ENCODE measurements around the gene GARIN5B. TPM values are rescaled to one million over a fixed set of nuclear protein-coding genes. Genes with fewer than 3 reads are reported as not detected.

Gene GARIN5B
- total RNA-seq, 1 donor from 2014 or later, result not detected

DNA sequence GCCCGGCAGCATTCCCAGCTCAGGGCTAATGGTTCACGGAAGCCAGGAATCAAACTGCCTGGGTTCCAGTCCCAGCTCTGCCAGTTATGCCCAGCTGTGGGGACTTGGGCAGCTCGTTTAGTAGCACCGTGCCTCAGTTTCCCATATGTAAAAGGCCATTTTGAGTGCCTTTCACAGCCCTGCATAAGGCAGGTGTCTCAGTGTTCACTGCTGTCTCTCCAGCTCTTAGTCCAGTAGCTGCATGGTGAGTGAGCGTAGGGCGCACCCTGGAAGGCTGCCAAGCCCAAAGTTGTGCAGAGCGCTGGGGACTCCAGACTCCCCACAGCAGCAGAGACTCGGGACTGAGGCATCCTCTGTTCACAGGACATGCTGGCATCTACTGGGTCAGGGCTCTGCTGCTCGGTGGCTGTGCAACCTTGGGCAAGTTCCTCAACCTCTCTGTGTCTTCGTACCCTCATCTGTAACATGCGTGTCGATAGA, 28.2 kb upstream of the GARIN5B start:
- intact Hi-C loops (cut with DNase I), result no loop called here
- ATAC-seq (ENCODE audit: poor library complexity) (no peak), DNase-seq (no peak)

DNA sequence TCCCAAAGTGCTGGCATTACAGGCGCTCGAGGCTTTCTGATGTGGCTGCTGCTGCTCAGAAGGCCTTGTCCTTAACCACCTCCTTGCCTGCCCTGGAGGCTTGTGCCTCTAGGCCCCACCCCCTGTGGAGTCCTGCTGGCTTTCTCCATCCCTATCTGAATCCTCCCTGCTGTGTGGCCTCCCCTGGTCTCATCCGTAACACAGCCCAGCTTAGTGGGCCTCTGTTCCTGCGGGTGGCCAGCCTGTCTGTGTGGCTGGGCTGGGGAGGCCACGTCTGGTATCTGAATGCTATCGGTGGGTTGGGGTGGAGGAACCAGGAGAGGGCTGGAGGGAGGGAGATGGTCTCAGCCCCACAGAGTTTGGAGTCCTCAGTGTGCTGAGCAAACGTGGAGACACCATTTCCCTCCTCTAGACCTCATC, 27.4 kb upstream of the GARIN5B start:
- intact Hi-C loops (cut with DNase I), result no loop called here
- no peak for DNase-seq
- ATAC-seq (ENCODE audit: poor library complexity), result no peak

DNA sequence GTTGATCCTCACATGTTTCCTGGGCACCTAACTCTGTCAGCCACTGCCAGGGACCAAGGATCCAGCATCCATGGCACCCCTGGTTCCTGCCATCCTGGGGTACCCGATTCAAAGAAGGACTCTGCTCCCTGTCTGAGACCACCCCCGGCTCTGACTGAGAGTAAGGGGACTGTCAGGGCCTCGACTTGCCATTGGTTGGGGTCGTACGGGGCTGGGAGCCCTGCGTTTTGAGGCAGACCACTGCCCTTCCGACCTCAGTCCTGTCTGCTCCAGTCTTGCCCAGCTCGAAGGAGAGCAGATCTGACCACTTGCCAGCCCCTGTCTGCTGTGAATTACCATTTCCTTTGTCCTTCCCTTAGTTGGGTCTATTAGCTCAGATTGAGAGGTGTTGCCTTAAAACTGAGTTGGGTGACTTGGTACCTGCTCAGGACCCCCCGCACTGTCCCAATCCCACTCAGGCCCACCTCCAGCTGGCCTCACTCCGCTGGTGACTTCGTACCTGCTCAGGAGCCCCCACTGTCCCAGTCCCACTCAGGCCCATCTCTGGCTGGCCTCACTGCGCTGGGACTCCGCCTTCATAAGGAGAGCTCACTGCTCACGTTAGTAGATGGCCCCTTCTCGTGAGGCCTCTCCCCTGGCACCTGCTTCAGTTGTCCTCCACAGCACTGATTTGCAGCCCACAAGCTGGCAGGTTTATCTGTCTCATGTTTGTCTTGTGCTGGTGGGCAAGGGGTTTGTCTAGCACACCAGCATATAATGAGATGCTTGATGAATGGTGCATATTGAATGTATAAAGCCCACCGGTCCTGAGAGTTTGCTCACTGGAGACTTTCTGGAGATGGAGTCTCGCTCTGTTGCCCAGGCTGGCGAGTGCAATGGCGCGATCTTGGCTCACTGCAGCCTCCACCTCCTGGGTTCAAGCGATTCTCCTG, 26.6 kb upstream of the GARIN5B start:
- intact Hi-C loops (cut with DNase I), result no loop called here
- DNase-seq (no peak), ATAC-seq (ENCODE audit: poor library complexity) (no peak)

DNA sequence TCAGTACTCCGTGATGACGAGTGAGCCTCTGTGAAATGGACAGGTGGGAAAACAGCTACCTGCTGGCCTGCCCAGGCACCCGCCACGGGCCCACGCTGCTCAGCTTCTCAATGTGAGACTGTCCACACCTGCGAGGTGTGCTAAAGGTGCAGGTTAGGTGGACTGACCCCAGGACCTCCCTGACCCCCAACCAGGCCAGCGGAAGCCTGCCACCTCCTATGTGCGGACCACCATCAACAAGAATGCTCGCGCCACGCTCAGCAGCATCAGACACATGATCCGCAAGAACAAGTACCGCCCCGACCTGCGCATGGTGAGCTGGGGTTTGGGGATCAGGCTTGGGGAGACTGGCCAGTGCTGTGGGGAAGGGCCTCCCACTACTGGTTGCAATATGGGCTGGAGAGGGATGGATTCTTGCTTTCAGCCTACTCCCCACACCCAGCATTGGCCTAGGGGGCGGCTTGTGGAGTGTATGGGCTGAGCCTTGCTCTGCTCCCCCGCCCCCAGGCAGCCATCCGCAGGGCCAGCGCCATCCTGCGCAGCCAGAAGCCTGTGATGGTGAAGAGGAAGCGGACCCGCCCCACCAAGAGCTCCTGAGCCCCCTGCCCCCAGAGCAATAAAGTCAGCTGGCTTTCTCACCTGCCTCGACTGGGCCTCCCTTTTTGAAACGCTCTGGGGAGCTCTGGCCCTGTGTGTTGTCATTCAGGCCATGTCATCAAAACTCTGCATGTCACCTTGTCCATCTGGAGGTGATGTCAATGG, 24.9 kb upstream of the GARIN5B start:
- DNase-seq, result no peak
- intact Hi-C loops (cut with DNase I), result no loop called here
- no peak for ATAC-seq (ENCODE audit: poor library complexity)

DNA sequence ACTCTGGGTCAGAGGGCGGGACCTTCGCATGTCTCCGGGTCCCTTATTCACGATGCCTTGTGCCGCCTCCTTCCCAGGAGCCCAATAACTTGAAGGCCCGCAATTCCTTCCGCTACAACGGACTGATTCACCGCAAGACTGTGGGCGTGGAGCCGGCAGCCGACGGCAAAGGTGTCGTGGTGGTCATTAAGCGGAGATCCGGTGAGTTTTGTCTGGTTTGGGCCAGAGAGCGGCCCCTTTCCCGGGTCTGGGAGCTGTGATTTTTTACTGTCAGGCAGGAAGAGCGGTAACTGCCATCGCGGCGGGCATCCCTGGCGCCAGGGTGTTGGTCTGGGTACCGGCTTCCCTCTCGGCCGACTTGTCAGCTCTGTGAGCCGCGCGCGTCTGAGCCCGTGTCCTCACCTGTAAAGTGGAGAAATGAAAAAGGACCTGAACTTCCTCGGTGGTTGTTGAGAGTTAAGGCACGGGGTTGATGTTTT, 23.5 kb upstream of the GARIN5B start:
- intact Hi-C loops (cut with DNase I), result no loop called here
- DNase-seq (no peak), ATAC-seq (ENCODE audit: poor library complexity) (no peak)

DNA sequence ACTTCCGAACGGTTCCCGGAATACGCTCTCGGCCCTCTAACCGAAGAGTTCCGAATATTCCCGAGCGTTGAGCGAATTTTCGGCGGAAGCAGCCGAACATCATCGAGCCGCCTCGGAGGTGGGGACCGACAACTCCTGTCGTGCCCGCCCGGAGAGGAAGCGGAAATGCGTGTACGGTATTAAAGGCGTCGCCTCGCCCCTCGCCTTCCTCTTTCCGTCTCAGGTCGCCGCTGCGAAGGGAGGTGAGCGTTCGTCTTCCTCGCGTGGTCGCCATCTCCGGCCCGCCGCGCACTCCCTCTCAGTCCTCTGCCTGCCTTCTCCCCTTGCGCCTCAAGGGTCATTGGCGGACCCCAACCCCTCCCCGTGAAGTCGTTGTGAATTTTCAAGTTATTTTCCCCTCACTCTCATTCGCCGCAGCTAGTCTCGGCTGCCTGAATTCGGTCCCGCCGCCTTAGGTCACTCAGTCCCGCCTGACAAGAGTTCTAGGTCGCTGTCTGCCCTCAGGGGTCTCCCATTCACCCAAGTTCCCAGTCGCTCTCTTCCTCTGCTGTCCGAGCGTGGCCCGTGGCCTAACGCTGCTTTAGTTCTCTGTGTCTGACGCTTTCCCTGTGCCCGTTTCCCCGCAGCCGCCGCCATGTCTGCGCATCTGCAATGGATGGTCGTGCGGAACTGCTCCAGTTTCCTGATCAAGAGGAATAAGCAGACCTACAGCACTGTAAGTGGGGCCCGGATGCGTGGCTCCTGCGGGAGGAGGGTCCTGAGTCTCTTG, 22.8 kb upstream of the GARIN5B start, which contains the start of gene RPL28:
TSS of gene RPL28 (plus strand) at position 209 of the 769 bp plus-strand sequence. CDS start at position 635, 426 bp downstream.
- DNase-seq, result peak; percentile 98
- ATAC-seq (ENCODE audit: poor library complexity), result peak; percentile 93
- intact Hi-C loops (cut with DNase I), result loop anchor here (2.0 kb wide), 1 partner anchor 47 kb away; the partner anchor contains the start of gene KMT5C

DNA sequence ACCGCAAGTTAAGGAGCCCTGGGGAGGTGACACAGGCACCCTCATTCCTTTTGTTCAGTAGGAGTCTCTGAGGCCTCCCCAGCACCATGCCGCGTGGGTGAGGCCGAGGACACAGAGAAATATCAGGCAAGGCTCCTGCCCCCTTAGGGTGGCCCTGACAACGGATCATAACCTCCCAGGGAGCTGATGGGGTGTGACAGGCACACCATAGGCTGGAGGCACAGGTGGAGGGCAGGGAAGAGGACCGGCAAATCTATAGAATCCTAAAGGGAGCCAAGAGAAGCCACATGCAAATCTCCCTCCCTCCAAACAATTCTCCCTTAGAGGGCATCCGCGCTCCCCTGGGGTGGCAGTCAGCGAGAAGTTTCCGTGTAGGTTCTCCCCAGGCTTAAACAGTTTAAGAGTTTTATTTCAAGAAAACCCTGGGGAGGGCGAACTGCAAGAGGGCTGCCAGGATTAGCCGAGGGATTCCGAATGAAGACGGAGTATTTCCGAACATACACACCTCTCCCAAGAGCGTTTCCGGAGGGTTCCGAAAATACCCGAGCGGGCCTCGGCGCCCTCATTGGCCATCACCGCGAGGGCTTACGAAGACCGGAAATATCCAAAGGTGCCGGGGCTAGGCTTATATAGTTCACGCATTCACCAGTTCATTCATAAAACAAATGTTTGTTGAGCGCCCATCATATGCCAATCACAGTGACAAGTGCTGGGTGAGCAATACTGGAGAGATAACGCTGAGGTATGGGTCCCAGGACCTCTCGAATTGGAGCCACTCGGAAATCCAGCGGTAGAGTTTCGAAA, 22.1 kb upstream of the GARIN5B start:
- ATAC-seq (ENCODE audit: poor library complexity) (peak; percentile 93), DNase-seq (peak; percentile 99)
- intact Hi-C loops (cut with DNase I), result loop anchor here (2.0 to 5.0 kb wide), 2 partner anchors 46 to 83 kb away; partner anchors contain the start of gene KMT5C

DNA sequence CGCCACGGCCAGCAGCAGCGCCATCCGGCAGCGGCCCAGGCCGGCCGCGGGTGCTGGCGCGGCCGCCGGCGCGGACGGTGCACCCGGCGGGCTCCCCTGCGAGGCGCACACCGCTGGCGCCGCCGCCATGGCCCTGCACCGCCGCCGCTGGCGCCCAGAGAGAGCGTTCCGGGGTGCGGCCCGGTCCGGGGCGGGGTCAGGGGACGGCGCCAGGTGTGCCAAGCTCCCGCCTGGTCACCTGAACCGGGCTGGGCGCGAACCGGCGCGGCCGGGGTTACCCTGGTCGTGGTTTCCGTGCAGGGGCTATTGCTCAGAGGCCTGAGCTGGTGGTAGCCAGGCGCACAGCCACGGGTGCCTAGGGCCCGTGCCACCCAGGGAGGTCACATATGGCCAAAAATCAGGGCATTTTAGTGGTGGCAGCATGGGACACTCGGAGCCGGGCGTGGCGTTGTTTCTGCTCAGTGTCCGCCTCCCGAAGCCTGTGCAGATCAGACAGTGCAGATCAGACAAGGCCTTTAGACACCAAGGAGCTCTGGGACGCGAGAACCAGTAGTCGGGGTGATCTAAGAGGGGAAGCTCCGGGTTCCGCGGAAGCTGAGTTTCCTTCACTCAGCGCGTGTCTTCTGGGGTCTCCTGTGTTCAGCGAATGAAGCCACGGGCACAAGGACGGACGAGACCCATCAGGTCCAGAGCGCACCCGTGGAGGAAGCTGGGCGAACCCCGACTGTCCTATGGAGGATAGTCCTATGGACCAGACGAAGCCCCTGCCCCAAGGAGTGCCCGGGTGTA, 21.3 kb upstream of the GARIN5B start, which contains the start of gene TMEM238:
TSS of gene TMEM238 (minus strand) at position 162 of the 789 bp plus-strand sequence. CDS start at position 129, 33 bp downstream.
- ATAC-seq (ENCODE audit: poor library complexity) (no peak), DNase-seq (peak; percentile 52)
- intact Hi-C loops (cut with DNase I), result loop anchor here (2.0 to 5.0 kb wide), 2 partner anchors 46 to 82 kb away; partner anchors contain the start of gene KMT5C

DNA sequence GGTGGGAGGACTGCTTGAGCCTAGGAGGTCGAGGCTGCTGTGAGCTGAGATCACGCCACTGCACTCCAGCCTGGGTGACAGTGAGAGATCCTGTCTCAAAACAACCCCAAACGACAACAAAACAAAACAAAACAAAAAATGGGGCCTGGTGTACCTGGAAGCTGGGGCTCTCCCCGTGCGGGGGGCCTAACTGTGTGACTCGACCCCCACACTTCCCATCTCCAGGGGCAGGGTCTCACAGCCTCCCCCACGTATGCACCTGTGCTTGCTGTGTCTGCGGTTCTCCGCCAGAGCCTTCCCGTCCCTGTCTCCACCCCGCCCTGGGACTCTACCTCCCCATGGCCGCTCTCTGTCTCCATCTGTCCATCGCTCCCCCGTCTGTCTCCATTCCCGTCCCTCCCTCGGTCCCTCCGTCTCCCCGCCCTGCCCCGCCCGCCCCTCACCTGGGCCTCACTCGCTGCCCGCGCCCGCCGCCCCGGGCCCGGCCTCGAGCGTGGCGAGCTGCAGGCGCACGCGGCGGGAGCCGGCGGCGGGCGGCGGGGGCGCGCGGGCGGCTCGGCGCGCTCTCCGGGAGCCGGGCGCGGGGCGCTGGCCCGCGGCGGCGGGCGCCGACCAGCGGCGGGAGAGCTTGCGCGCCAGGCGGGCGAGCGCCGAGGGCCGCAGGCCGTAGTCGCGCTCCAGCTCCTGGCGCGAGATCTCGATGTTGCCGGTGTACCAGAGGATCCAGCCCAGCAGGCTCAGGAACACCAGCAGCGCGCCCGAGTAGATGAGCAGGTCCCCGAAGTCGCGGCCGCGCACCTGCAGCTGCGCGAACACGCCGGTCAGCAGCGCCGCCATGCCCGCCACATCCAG, 20.4 kb upstream of the GARIN5B start:
- ATAC-seq (ENCODE audit: poor library complexity) (no peak), DNase-seq (peak; percentile 76)
- intact Hi-C loops (cut with DNase I), result loop anchor here (2.0 to 5.0 kb wide), 2 partner anchors 45 to 81 kb away; partner anchors contain the start of gene KMT5C

DNA sequence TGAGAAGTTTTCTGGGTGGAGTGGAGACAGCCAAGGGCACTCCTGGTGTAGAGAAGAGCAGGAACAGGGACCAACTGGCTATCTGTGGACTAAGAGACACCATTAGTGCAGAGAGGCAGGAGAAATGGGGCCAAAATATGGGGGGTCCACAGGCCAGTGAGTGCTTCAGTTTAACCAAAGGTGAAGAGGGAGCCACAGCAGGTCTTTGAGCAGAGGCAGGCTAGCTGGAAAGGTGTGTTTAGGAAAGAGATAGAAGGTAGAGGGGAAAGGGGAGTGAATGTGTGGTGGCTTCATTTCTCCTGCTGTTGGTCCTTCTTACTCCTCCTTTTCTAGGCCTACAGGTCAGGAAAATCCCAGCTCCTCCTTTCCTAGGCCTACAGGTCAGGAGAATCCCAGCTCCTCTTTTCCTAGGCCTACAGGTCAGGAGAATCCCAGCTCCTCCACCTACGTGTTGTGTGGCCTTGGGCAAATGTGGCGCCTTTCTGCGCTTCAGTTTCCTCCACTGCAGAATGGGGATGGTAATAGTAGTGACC, 19.5 kb upstream of the GARIN5B start:
- ATAC-seq (ENCODE audit: poor library complexity) (no peak), DNase-seq (no peak)
- intact Hi-C loops (cut with DNase I), result loop anchor here (5.0 kb wide), 1 partner anchor 80 kb away; no protein-coding TSS in a partner anchor

DNA sequence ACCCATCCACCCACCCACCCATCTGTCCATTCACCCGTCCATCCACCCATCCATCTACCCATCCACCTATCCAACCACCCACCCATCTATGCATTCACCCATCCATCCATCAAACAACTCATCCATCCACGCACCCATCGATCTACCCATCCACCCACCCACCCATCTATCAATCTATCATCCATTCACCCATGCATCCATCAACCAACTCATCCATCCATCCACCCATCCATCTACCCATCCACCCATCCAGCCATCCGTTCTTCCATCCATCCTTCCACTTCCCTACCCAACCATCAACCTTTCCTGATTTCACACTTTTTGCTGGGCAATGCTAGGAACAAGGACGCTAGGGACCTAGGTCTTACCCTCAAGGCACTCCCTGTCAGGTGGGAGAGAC, 19.0 kb upstream of the GARIN5B start:
- ATAC-seq (ENCODE audit: poor library complexity) (no peak), DNase-seq (no peak)
- intact Hi-C loops (cut with DNase I), result loop anchor here (5.0 kb wide), 1 partner anchor 80 kb away; no protein-coding TSS in a partner anchor

DNA sequence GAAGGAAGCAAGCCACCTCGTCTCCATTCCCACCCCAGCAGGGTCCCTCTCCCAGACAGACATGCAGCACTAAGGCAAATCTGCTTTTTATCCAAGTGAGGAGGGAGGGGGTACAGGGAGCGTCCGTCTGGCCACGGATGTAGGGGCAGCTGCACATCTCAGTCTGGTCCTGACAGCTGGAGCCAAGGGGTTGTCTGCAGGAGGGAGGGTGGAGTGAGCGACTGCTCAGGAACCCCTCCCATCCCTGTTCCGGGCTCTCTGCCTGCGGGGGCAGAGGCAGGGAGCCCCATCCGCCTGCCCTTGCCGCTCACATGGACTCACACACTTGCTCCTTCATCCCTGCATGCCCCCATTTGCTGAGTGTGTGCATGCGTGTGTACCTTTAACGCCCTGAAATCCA, 16.1 kb upstream of the GARIN5B start:
- DNase-seq, result no peak
- intact Hi-C loops (cut with DNase I), result no loop called here

DNA sequence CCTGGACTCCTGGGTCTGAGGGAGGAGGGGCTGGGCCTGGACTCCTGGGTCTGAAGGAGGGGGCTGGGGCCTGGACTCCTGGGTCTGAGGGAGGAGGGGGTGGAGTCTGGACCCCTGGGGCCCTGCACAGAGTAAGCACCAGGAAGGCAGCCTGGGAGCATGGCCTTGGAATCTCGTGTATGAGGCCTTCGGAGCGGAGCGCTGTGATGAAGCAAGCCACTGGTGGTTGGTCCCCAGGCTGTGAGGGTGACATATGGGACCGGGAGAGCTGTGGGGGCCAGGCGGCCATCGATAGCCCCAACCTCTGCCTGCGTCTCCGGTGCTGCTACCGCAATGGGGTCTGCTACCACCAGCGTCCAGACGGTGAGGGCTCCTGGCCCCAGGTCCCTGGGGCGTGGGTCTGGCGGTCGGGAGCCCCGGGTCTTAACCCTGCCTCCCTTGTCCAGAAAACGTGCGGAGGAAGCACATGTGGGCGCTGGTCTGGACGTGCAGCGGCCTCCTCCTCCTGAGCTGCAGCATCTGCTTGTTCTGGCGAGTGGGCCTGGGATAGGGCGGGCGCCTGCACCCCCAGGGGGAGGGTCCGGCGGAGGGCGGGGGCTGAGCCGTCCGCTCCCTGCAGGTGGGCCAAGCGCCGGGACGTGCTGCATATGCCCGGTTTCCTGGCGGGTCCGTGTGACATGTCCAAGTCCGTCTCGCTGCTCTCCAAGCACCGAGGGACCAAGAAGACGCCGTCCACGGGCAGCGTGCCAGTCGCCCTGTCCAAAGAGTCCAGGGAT, 14.5 kb upstream of the GARIN5B start:
- DNase-seq (no peak), ATAC-seq (ENCODE audit: poor library complexity) (no peak)
- intact Hi-C loops (cut with DNase I), result no loop called here

More for the DNA sequence above, 16.1 kb upstream of the GARIN5B start:
- ATAC-seq (ENCODE audit: poor library complexity), result no peak

DNA sequence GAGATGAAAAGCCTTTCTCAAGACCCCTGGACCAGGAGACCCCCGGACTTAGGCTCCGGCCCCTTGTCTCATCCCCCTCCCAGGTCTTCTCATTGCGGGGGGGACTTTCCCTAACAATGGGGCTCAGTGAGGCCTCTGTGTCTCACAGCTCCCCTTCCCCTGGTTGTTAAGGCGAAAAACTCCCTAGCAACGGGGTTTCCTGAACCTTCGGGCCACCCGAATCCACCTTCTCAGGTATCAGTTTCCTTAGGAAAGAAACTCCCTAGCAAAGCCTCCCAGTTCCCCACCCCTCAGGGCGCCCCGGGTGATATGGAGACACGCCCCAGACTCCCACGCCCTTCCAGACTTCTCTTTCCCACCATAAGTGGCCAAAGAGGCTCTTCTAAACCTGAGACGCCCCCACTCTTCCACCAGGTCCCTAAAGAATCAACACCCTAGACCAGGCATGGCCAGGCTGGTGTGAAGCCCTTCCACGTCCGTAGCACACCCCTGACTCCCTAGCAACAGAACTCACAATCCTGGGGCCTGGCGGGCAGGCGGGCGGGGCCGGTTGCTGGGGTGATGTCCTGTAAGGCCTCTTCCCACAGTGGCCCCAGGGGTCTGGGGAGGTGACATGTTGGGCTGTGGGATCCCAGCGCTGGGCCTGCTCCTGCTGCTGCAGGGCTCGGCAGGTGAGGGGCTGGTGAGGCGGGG, 13.3 kb upstream of the GARIN5B start, which contains the start of gene TMEM190:
TSS of gene TMEM190 (plus strand) at position 586 of the 693 bp plus-strand sequence. CDS start at position 614, 28 bp downstream.
- no peak for ATAC-seq (ENCODE audit: poor library complexity)
- intact Hi-C loops (cut with DNase I), result no loop called here

More for the DNA sequence above, 13.3 kb upstream of the GARIN5B start, which contains the start of gene TMEM190:
- no peak for DNase-seq

Measured in Right ventricle myocardium superior (tissue), 1 donor.